HepG2 (cell line): ENCODE data around the gene NEDD4L. TPM values are rescaled to one million over a fixed set of nuclear protein-coding genes. Genes with fewer than 3 reads are reported as not detected.

ENCODE experiments used
- ATAC-seq: fragments of 200-7000 bp; cut with Tn5 transposase; 3 replicates; pipeline ENCODE4 v1.9.1; 2020; ENCODE audit warnings: mild to moderate bottlenecking, moderate library complexity
- BruUV-seq: library from RNA; stranded (reverse); fragments of 400-500 nt; replicated peaks from 2 replicates; lab custom pipeline; 2021; lab: Mats Ljungman, UMichigan
- CTCF ChIA-PET: fragments of 300-600 bp; formaldehyde crosslinking; extraction: SDS; loops from one replicate; lab custom pipeline; 2021; ENCODE audit warnings: low total read pairs, inconsistent platforms, low intra/inter-chr PET ratio; lab: Yijun Ruan, JAX
- POLR2A ChIA-PET: fragments of 350-600 bp; sonication (Branson Sonifier 250); formaldehyde crosslinking; loops from one replicate; lab custom pipeline; 2020; ENCODE audit warnings: antibody characterized with exemption, inconsistent platforms; lab: Yijun Ruan, JAX
- DNase-seq: peaks from one replicate; pipeline ENCODE4 v3.0.0-alpha.2; 2015; ENCODE audit warnings: low spot score
- FAIRE-seq: peaks from 3 replicates; lab custom pipeline; 2011; peaks lifted over from hg19 to GRCh38; lab: Jason Lieb, UNC
- H2AFZ ChIP-seq: one replicate; pipeline ENCODE4 v1.6.1; 2011; ENCODE audit warnings: low read length, inconsistent platforms
- H3K27ac ChIP-seq: fragments of 300-600 bp; 3 replicates; pipeline ENCODE4 v1.8.0; 2011; ENCODE audit warnings: mixed run types, mild to moderate bottlenecking, mixed read lengths, low read length, inconsistent platforms; ENCODE audit not compliant: insufficient read depth; ENCODE audit errors: extremely low read length
- H3K27me3 ChIP-seq, 2 experiments: fragments of 200-600 bp in 1 of 2; 2 replicates in 1 of 2; 3 replicates in 1 of 2; pipeline versions ENCODE4 v1.6.0 to v1.8.0; 2011; ENCODE audit warnings: low read length in 2 of 2, mild to moderate bottlenecking in 2 of 2, moderate library complexity in 2 of 2, inconsistent platforms in 1 of 2; ENCODE audit not compliant: insufficient read depth in 2 of 2, control insufficient read depth in 1 of 2
- H3K36me3 ChIP-seq, 2 experiments: fragments of 200-600 bp in 1 of 2; replicated peaks in 1 of 2; 2 replicates in 1 of 2; 3 replicates in 1 of 2; pipeline versions ENCODE4 v1.5.1 to v1.8.0; 2011; ENCODE audit warnings: low read length in 2 of 2, inconsistent platforms in 1 of 2; ENCODE audit not compliant: insufficient read depth in 2 of 2, control insufficient read depth in 1 of 2
- H3K4me1 ChIP-seq: 2 replicates; pipeline ENCODE4 v1.5.1; 2012; ENCODE audit warnings: low read length, inconsistent platforms; ENCODE audit not compliant: insufficient read depth
- H3K4me2 ChIP-seq: 2 replicates; pipeline ENCODE4 v1.6.0; 2011; ENCODE audit warnings: low read depth, low read length, inconsistent platforms
- H3K4me3 ChIP-seq, 3 experiments: fragments of 200-600 bp in 1 of 3; sonication (generic), shearing (Covaris generic) in 1 of 3; replicated peaks in 1 of 3; 2 replicates each; pipeline ENCODE4 v1.5.1; 2011 to 2016; ENCODE audit warnings: low read length in 3 of 3, inconsistent platforms in 2 of 3, low read depth in 2 of 3, mild to moderate bottlenecking in 2 of 3, control low read depth in 1 of 3, mixed read lengths in 1 of 3; ENCODE audit not compliant: insufficient read depth in 1 of 3
- H3K79me2 ChIP-seq: one replicate; pipeline ENCODE4 v1.6.1; 2011; ENCODE audit warnings: low read length, inconsistent platforms; ENCODE audit not compliant: insufficient read depth
- H3K9ac ChIP-seq: 2 replicates; pipeline ENCODE4 v1.6.0; 2011; ENCODE audit warnings: mild to moderate bottlenecking, low read depth, low read length, inconsistent platforms; ENCODE audit not compliant: insufficient read depth
- H3K9me3 ChIP-seq: 2 replicates; pipeline ENCODE4 v1.5.1; 2012; ENCODE audit warnings: mild to moderate bottlenecking, low read length
- H4K20me1 ChIP-seq: 2 replicates; pipeline ENCODE4 v1.6.0; 2011; ENCODE audit warnings: inconsistent platforms, mild to moderate bottlenecking, low read length, moderate library complexity; ENCODE audit not compliant: insufficient read depth
- SKI ChIP-seq: fragments of 450-650 bp; IDR thresholded peaks from one replicate; pipeline ENCODE4 v1.6.1; 2018; ENCODE audit warnings: mild to moderate bottlenecking; ENCODE audit not compliant: partially characterized antibody
- SP2 ChIP-seq: sonication (generic); formaldehyde crosslinking; IDR thresholded peaks from 2 replicates; pipeline ENCODE4 v1.5.1; 2020; ENCODE audit warnings: mild to moderate bottlenecking, missing genetic modification reagents
- TAF15 ChIP-seq: fragments of 200-400 bp; formaldehyde crosslinking; IDR thresholded peaks from one replicate; pipeline ENCODE4 v1.6.1; 2018; ENCODE audit warnings: mild to moderate bottlenecking, low read depth, low read length; ENCODE audit not compliant: poor library complexity, severe bottlenecking
- ZFP90 ChIP-seq: sonication (generic); formaldehyde crosslinking; IDR thresholded peaks from 2 replicates; pipeline ENCODE4 v1.8.0; 2022; ENCODE audit warnings: missing genetic modification reagents, mild to moderate bottlenecking, inconsistent platforms, borderline replicate concordance
- ZKSCAN8 ChIP-seq: IDR thresholded peaks from 2 replicates; pipeline ENCODE4 v1.6.1; 2016; ENCODE audit warnings: borderline replicate concordance, missing genetic modification reagents, missing compliant biosample characterization
- ZNF20 ChIP-seq: sonication (generic); formaldehyde crosslinking; IDR thresholded peaks from 2 replicates; pipeline ENCODE4 v1.4.0; 2020; ENCODE audit warnings: mild to moderate bottlenecking, moderate library complexity, missing genetic modification reagents
- ZNF547 ChIP-seq: sonication (generic); formaldehyde crosslinking; IDR thresholded peaks from 2 replicates; pipeline ENCODE4 v1.5.1; 2020; ENCODE audit warnings: mild to moderate bottlenecking, missing genetic modification reagents
- ZNF703 ChIP-seq: sonication (generic); formaldehyde crosslinking; IDR thresholded peaks from 2 replicates; pipeline ENCODE4 v1.5.1; 2020; ENCODE audit warnings: missing genetic modification reagents, mild to moderate bottlenecking, moderate library complexity, borderline replicate concordance
- ZNF790 ChIP-seq: sonication (generic); formaldehyde crosslinking; IDR thresholded peaks from 2 replicates; pipeline ENCODE4 v1.8.0; 2022; ENCODE audit warnings: missing genetic modification reagents, mild to moderate bottlenecking, borderline replicate concordance
- WGBS: methylation state at CpG from one replicate; pipeline ENCODE4 v1.1.6; 2017; ENCODE audit warnings: low lambda C conversion rate; 5-methylcytosine and 5-hydroxymethylcytosine counted together
- in situ Hi-C: cut with HindIII; loops from 2 replicates; pipeline ENCODE4 v1.10.0; 2017; ENCODE audit warnings: low pct_unique_long_range_greater_than_20kb; ENCODE audit not compliant: extremely low pct_ligation_motif_present
- intact Hi-C: fragments of 100-400 bp; cut with micrococcal nuclease; formaldehyde crosslinking; loops from one replicate; pipeline ENCODE4 v1.10.0; 2022; ENCODE audit not compliant: unreplicated experiment
- polyA plus RNA-seq, 8 experiments: library from polyadenylated mRNA; depleted of rRNA in 3 of 8; stranded (reverse) in 7 of 8; unstranded in 1 of 8; fragments of >200 nt; fragmentation: Illumina TruSeq in 4 of 8; extraction: Trizol in 4 of 8; gene quantifications; 2 replicates each; pipeline versions ENCODE4 v1.2.1 to v1.2.3, GENCODE V29; 2011 to 2016; ENCODE audit warnings: low read depth in 4 of 8, missing spikeins in 1 of 8, mixed read lengths in 1 of 8; ENCODE audit not compliant: insufficient read depth in 1 of 8
- total RNA-seq, 5 experiments: library from RNA; depleted of rRNA; stranded (reverse); fragments of >200 nt; fragmentation: Illumina TruSeq; extraction: Trizol; gene quantifications; 2 replicates each; pipeline ENCODE4 v1.2.3, GENCODE V29; 2016; ENCODE audit warnings: low read depth in 1 of 5
- TF ChIP-seq, protein P1 (sequence below): IDR thresholded peaks from 2 replicates; pipeline ENCODE4 v1.6.1; 2012; ENCODE audit warnings: low read depth, low read length, improper control_type of control experiment
- TF ChIP-seq, protein P2 (sequence below): sonication (generic); formaldehyde crosslinking; IDR thresholded peaks from 2 replicates; pipeline ENCODE4 v1.4.0; 2020; ENCODE audit warnings: missing genetic modification reagents
- TF ChIP-seq, protein P3 (sequence below): sonication (generic); formaldehyde crosslinking; IDR thresholded peaks from 2 replicates; pipeline ENCODE4 v1.4.0; 2020; ENCODE audit warnings: mild to moderate bottlenecking, missing genetic modification reagents
- TF ChIP-seq, protein P4 (sequence below): sonication (generic); formaldehyde crosslinking; IDR thresholded peaks from 2 replicates; pipeline ENCODE4 v1.9.0; 2021; ENCODE audit warnings: missing genetic modification reagents, mild to moderate bottlenecking, borderline replicate concordance

NEDD4L gene
- total and polyA plus RNA-seq, 2 of the 13 experiments (the other 11 are each of a cell fraction or from before 2014, with no cell fraction given): 168 to 390 TPM

DNA sequence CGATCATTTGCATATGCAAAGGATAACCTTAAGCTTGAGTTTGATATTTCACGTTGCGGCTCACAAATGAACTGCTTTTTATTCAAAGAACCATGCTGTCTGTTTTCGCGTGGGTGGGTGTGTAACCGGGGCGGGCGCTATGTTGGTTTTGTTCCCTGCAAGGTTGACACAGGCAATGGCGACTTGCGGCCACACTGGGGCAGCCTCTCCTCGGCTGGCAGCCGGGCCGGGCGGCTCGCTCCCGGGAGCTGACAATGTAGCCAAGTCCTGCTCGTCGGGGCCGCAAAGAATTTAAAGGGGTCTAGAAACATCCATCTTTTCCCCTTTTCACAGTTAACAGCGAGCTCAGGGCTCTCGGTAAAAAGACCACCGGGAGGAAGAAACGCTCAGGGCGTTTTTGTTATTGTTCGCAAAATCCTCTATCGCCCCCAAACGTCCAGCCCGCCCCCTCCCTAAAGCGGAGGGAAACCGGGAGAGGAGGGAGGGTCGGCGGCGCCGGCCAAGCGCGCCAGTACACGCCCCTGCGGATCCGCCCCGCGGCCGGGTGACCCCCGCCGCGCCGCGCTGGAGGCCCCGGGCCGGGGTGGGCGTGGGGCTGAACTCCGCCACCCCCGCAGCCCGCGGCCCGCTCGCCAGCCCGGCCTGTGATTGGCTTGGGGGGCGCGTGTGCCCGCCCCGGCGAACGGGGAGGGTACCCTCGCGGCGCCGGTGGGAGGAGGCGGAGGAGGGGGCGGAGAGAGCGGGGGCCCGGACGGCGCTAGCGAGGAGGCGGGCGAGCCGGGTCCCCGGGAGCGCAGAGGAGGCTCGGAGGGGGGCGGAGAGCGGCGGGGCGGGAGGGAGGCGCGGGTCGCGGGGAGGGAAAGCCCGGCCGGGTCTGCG, at the start of gene NEDD4L (continued):
- TF ChIP-seq ZNF703 (CRISPR knock-in tag) (peak; percentile 40; the same call in 1 of the 2 replicates), SP2 (peak; percentile 75), SKI (peak; percentile 65)
- TF ChIP-seq, protein P1, sequence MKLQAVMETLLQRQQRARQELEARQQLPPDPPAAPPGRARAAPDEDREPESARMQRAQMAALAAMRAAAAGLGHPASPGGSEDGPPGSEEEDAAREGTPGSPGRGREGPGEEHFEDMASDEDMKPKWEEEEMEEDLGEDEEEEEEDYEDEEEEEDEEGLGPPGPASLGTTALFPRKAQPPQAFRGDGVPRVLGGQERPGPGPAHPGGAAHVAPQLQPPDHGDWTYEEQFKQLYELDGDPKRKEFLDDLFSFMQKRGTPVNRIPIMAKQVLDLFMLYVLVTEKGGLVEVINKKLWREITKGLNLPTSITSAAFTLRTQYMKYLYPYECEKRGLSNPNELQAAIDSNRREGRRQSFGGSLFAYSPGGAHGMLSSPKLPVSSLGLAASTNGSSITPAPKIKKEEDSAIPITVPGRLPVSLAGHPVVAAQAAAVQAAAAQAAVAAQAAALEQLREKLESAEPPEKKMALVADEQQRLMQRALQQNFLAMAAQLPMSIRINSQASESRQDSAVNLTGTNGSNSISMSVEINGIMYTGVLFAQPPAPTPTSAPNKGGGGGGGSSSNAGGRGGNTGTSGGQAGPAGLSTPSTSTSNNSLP: peak; percentile 46; the same call in 1 of the 2 replicates
- TF ChIP-seq, protein P2, sequence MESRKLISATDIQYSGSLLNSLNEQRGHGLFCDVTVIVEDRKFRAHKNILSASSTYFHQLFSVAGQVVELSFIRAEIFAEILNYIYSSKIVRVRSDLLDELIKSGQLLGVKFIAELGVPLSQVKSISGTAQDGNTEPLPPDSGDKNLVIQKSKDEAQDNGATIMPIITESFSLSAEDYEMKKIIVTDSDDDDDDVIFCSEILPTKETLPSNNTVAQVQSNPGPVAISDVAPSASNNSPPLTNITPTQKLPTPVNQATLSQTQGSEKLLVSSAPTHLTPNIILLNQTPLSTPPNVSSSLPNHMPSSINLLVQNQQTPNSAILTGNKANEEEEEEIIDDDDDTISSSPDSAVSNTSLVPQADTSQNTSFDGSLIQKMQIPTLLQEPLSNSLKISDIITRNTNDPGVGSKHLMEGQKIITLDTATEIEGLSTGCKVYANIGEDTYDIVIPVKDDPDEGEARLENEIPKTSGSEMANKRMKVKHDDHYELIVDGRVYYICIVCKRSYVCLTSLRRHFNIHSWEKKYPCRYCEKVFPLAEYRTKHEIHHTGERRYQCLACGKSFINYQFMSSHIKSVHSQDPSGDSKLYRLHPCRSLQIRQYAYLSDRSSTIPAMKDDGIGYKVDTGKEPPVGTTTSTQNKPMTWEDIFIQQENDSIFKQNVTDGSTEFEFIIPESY (CRISPR knock-in tag): 0 out of 2 replicates have a peak, but pooled peaks have one; percentile 18

DNA sequence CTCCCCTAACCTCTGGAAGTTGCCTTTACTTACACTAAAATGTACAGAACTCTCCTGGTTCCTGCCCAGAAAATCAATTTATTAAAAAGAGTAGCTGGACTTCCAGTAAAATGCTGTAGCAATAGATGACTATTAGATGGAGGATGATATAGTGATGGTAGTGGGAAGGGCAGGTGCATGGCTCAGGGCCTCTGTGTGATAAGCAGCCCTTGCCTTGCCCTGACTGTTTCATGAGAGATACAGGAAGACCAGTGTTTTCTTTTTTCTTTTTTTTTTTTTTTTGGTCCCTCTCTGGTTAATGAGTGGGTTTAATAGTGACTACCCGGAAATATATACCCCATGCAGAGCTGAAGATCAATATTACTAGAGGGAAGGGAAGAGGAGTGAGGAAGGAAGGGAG, 48.7 kb upstream of the NEDD4L start:
- intact Hi-C loops (no loop called here), in situ Hi-C loops (no loop called here)
- H3K4me3 ChIP-seq: no peak overlapping the region
- H3K27me3 ChIP-seq: no peaks in the 10 kb centered on the region
- H3K36me3 ChIP-seq: no peaks in the 10 kb centered on the region
- POLR2A ChIA-PET: interaction anchor here (0.6 kb wide), 1 partner anchor 19 kb away, joined by 3 read pairs; no protein-coding TSS in a partner anchor
- ATAC-seq (no peak), FAIRE-seq (no peak), DNase-seq (no peak)
- no peaks in the 10 kb centered on the region for H3K79me2 ChIP-seq
- WGBS: 70% methylated on average over 1 of the region's 1 CpG
- no TSS peak for BruUV-seq
- CTCF ChIA-PET: no interaction called here
- H3K4me2 ChIP-seq: no peak overlapping the region
- H3K4me1 ChIP-seq: peaks cover 46% of the 10 kb centered on the region
- H3K9ac ChIP-seq: no peak overlapping the region
- H3K27ac ChIP-seq: no peak overlapping the region
- H4K20me1 ChIP-seq: no peaks in the 10 kb centered on the region
- no peaks in the 10 kb centered on the region for H3K9me3 ChIP-seq
- no peak overlapping the region for H2AFZ ChIP-seq
- no peak for TF ChIP-seq ZNF547
- no peak for TF ChIP-seq ZNF20
- no peak for TF ChIP-seq ZFP90 (CRISPR knock-in tag)
- TF ChIP-seq, protein P3, sequence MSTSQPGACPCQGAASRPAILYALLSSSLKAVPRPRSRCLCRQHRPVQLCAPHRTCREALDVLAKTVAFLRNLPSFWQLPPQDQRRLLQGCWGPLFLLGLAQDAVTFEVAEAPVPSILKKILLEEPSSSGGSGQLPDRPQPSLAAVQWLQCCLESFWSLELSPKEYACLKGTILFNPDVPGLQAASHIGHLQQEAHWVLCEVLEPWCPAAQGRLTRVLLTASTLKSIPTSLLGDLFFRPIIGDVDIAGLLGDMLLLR (CRISPR knock-in tag): no peak
- TF ChIP-seq SKI: no peak
- TF ChIP-seq TAF15: no peak
- TF ChIP-seq, protein P4, sequence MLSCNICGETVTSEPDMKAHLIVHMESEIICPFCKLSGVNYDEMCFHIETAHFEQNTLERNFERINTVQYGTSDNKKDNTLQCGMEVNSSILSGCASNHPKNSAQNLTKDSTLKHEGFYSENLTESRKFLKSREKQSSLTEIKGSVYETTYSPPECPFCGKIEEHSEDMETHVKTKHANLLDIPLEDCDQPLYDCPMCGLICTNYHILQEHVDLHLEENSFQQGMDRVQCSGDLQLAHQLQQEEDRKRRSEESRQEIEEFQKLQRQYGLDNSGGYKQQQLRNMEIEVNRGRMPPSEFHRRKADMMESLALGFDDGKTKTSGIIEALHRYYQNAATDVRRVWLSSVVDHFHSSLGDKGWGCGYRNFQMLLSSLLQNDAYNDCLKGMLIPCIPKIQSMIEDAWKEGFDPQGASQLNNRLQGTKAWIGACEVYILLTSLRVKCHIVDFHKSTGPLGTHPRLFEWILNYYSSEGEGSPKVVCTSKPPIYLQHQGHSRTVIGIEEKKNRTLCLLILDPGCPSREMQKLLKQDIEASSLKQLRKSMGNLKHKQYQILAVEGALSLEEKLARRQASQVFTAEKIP: no peak
- TF ChIP-seq ZKSCAN8 (CRISPR knock-in tag): no peak
- TF ChIP-seq ZNF790 (CRISPR knock-in tag): no peak
